Endometrial microvascular endothelial cells (primary cell): ENCODE measurements around the gene ZNF579. TPM values are rescaled to one million over a fixed set of nuclear protein-coding genes. Genes with fewer than 3 reads are reported as not detected.

Experiments
- in situ Hi-C: cut with HindIII; loops from 2 replicates; pipeline ENCODE4 v1.10.0; 2017; ENCODE audit warnings: low sequenced_read_pairs, low pct_unique_long_range_greater_than_20kb; ENCODE audit errors: inconsistent ontology term
- total RNA-seq: library from RNA; depleted of rRNA; stranded (reverse); fragments of >200 nt; gene quantifications from one replicate; pipeline ENCODE4 v1.2.3, GENCODE V29; 2015; ENCODE audit errors: inconsistent ontology term

Gene ZNF579
- 4.8 TPM for total RNA-seq

GRCh38 chr19:55580628-55581144 is at the start of gene ZNF579:
ZNF579 (minus strand) TSS chr19:55580848; CDS start chr19:55579639, 1,209 bp downstream.
- in situ Hi-C loops, result no loop called here

- in situ Hi-C loops, result loop anchor here (10.0 kb wide), 1 partner anchor 112 kb away; no protein-coding TSS in a partner anchor
Measured at GRCh38 chr19:55626350-55626749, 45.7 kb upstream of the ZNF579 start.

GRCh38 chr19:55625004-55625326 is 44.3 kb upstream of the ZNF579 start:
- in situ Hi-C loops, result loop anchor here (10.0 kb wide), 1 partner anchor 110 kb away; no protein-coding TSS in a partner anchor

GRCh38 chr19:55624109-55625003 is 43.7 kb upstream of the ZNF579 start, which contains the start of gene ZNF784:
ZNF784 (minus strand) TSS chr19:55624566; CDS start chr19:55624561, 5 bp downstream.
- in situ Hi-C loops, result loop anchor here (10.0 kb wide), 1 partner anchor 110 kb away; no protein-coding TSS in a partner anchor

- in situ Hi-C loops, result loop anchor here (10.0 kb wide), 1 partner anchor 109 kb away; no protein-coding TSS in a partner anchor
Measured at GRCh38 chr19:55623561-55623960, 42.9 kb upstream of the ZNF579 start.

- in situ Hi-C loops, result loop anchor here (10.0 kb wide), 1 partner anchor 108 kb away; no protein-coding TSS in a partner anchor
Measured at GRCh38 chr19:55623130-55623529, 42.5 kb upstream of the ZNF579 start.

- in situ Hi-C loops, result loop anchor here (10.0 kb wide), 1 partner anchor 108 kb away; no protein-coding TSS in a partner anchor
Measured at GRCh38 chr19:55622242-55622969, 41.8 kb upstream of the ZNF579 start.

GRCh38 chr19:55621673-55622231 is 41.1 kb upstream of the ZNF579 start:
- in situ Hi-C loops, result loop anchor here (10.0 kb wide), 1 partner anchor 107 kb away; no protein-coding TSS in a partner anchor

- in situ Hi-C loops, result loop anchor here (10.0 kb wide), 1 partner anchor 106 kb away; no protein-coding TSS in a partner anchor
Measured at GRCh38 chr19:55621205-55621672, 40.6 kb upstream of the ZNF579 start.

- in situ Hi-C loops, result loop anchor here (10.0 kb wide), 1 partner anchor 106 kb away; no protein-coding TSS in a partner anchor
Measured at GRCh38 chr19:55620410-55621204, 40.0 kb upstream of the ZNF579 start.

- in situ Hi-C loops, result no loop called here
Measured at GRCh38 chr19:55619286-55619685, 38.6 kb upstream of the ZNF579 start.

GRCh38 chr19:55618426-55618825 is 37.8 kb upstream of the ZNF579 start:
- in situ Hi-C loops, result no loop called here

- in situ Hi-C loops, result no loop called here
Measured at GRCh38 chr19:55617426-55617825, 36.8 kb upstream of the ZNF579 start.

- in situ Hi-C loops, result no loop called here
Measured at GRCh38 chr19:55616395-55616875, 35.8 kb upstream of the ZNF579 start.

GRCh38 chr19:55615543-55616394 is 35.1 kb upstream of the ZNF579 start:
- in situ Hi-C loops, result no loop called here

- in situ Hi-C loops, result no loop called here
Measured at GRCh38 chr19:55614711-55615542, 34.3 kb upstream of the ZNF579 start.
